ENCODE results near the gene TMEM88. TPM values are rescaled to one million over a fixed set of nuclear protein-coding genes. Genes with fewer than 3 reads are reported as not detected.

Gene TMEM88
- total RNA-seq, 2 experiments from 2014 or later, result 29.3 to 29.6 TPM

DNA sequence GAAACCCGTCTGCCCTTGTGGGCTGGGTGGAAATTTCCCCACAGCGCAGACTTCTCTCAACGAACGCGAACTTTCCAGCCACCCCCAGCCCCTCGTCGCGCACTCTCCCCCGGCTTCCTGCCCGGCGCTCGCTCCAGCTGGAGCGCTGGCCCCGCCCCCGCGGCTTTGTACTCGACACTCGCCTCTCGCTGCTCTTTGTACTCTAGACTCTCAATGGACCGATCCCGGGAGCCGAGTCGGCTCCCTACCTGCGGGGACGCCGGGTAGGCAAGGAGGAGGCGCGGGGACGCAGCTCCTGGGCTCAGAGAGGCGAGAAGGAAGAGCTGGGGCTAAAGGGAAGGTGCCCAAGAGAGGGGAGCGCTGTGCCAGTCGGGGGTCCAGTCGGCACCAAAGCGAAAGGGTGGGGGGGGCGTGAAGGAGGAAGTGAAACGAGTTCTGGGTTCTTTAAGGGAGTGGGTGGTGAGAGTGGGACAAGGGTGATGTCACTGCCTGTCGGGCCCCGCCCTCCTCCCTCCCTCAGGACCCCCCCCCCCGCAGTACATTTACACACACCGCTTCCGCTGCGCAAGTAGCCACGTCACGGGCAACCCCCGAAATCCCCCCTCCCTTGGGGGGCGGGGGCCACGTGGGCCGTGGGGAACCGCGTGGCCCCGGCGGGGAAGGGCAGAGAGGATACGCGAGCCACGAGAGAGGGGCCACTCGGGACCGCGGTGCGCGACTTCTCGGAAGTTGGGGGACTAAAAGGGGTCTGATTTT, 11.2 kb upstream of the TMEM88 start:
- Histone ChIP-seq H3K27ac (ENCODE audit: low read depth in 1 of 2, low read length in 2 of 2) (peak overlapping the region; percentile 100), H3K27me3 (ENCODE audit: control insufficient read depth in 1 of 2, insufficient read depth in 2 of 2, low read length in 2 of 2) (no peaks in the 10 kb centered on the region), H3K9me3 (ENCODE audit: control insufficient read depth in 1 of 2, insufficient read depth in 1 of 2, low read length in 2 of 2) (no peaks in the 10 kb centered on the region), H3K4me1 (ENCODE audit: insufficient read depth, low read length) (peaks cover 67% of the 10 kb centered on the region), H3K36me3 (ENCODE audit: insufficient read depth, low read length) (peaks cover 41% of the 10 kb centered on the region), H3K4me3 (ENCODE audit: low read length) (peak overlapping the region; percentile 84)
- Mint-ChIP-seq H3K27ac (peak overlapping the region; percentile 90), H3K27me3 (peaks cover 10% of the 10 kb centered on the region), H3K9me3 (no peaks in the 10 kb centered on the region), H3K36me3 (ENCODE audit: low read depth) (peaks cover 73% of the 10 kb centered on the region), H3K4me3 (peak overlapping the region; percentile 92), H3K4me1 (ENCODE audit: low read depth) (peaks cover 43% of the 10 kb centered on the region)
- ATAC-seq (ENCODE audit: poor library complexity), result peak; percentile 15
- DNase-seq, result peak; percentile 77 to 98 (median 88)
- intact Hi-C loops (cut with DNase I, micrococcal nuclease), result loop anchor here (1.0 to 10.0 kb wide), 6 partner anchors 8 to 609 kb away; partner anchors contain the start of genes DVL2 (in 2 of the 2), PHF23 (in 2 of the 2), NAA38 (in 1 of the 2) and POLR2A (in 1 of the 2)
- TF ChIP-seq, protein P1, sequence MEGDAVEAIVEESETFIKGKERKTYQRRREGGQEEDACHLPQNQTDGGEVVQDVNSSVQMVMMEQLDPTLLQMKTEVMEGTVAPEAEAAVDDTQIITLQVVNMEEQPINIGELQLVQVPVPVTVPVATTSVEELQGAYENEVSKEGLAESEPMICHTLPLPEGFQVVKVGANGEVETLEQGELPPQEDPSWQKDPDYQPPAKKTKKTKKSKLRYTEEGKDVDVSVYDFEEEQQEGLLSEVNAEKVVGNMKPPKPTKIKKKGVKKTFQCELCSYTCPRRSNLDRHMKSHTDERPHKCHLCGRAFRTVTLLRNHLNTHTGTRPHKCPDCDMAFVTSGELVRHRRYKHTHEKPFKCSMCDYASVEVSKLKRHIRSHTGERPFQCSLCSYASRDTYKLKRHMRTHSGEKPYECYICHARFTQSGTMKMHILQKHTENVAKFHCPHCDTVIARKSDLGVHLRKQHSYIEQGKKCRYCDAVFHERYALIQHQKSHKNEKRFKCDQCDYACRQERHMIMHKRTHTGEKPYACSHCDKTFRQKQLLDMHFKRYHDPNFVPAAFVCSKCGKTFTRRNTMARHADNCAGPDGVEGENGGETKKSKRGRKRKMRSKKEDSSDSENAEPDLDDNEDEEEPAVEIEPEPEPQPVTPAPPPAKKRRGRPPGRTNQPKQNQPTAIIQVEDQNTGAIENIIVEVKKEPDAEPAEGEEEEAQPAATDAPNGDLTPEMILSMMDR (IDR thresholded peaks at IDR 0.05), result no peak
- CTCF ChIA-PET, result interaction anchor here (1.6 to 1.7 kb wide), 2 partner anchors 8 to 9 kb away, joined by 4 to 13 read pairs; no protein-coding TSS in a partner anchor
- POLR2A ChIA-PET, result interaction anchor here (0.7 to 10.1 kb wide), 6 partner anchors 9 to 601 kb away, joined by 3 to 83 read pairs (median 4); partner anchors contain the start of genes CNTROB, CYB5D1, GABARAP and KDM6B

DNA sequence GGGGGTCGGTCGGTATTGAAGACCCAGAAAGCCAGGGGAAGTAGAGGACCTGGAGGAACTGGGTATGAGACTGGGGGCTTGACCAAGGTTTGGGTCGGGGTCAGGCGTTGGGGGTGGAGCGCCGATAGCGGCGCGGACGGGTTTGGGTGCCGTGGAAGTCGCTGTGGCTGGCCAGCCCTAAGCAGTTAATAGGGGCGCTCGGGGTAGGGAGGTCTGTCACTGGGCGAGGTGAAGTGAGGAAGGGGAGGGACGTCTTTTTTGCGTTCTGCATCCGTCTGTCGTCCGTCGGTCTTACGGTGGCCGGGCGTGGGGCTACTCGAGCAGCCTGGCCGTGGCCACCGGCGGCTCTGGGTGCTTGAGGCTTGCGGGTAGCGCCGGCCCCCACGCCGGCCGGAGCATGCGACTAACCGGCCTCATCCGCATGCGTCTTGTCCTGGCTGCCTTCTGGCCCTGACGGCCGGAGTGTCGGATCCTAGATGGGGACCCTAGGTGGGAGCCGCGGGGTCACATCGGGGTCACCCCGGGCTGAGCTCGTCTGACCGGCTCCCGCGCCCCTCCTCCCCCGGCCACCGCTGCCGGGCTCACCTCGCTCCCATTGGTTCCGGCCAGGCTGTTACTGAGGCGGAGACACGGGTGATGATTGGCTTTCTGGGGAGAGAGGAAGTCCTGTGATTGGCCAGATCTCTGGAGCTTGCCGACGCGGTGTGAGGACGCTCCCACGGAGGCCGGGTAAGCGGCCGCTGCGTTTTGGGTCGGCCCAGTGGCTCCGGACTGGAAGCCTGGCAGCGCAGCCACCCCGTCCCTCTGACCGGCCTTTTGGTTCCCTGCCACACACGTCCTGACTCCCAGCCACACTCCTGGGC, 10.3 kb upstream of the TMEM88 start:
- Mint-ChIP-seq H3K27me3 (peaks cover 10% of the 10 kb centered on the region), H3K4me1 (ENCODE audit: low read depth) (peaks cover 35% of the 10 kb centered on the region), H3K9me3 (no peaks in the 10 kb centered on the region), H3K4me3 (peak overlapping the region; percentile 92), H3K27ac (peak overlapping the region; percentile 90), H3K36me3 (ENCODE audit: low read depth) (peaks cover 74% of the 10 kb centered on the region)
- Histone ChIP-seq H3K9me3 (ENCODE audit: control insufficient read depth in 1 of 2, insufficient read depth in 1 of 2, low read length in 2 of 2) (no peaks in the 10 kb centered on the region), H3K36me3 (ENCODE audit: insufficient read depth, low read length) (peaks cover 49% of the 10 kb centered on the region), H3K4me3 (ENCODE audit: low read length) (peak overlapping the region; percentile 84), H3K27ac (ENCODE audit: low read depth in 1 of 2, low read length in 2 of 2) (peak overlapping the region; percentile 100), H3K27me3 (ENCODE audit: control insufficient read depth in 1 of 2, insufficient read depth in 2 of 2, low read length in 2 of 2) (no peaks in the 10 kb centered on the region), H3K4me1 (ENCODE audit: insufficient read depth, low read length) (peaks cover 59% of the 10 kb centered on the region)
- peak; percentile 14 for ATAC-seq (ENCODE audit: poor library complexity)
- peak; percentile 56 to 94 (median 73) for DNase-seq
- CTCF ChIA-PET, result interaction anchor here (0.5 to 2.2 kb wide), 5 partner anchors 10 to 101 kb away, joined by 3 to 20 read pairs (median 6); partner anchors contain the start of genes KDM6B and NAA38
- intact Hi-C loops (cut with DNase I, micrococcal nuclease), result loop anchor here (1.0 to 10.0 kb wide), 5 partner anchors 9 to 610 kb away; partner anchors contain the start of genes DVL2 (in 2 of the 2), PHF23 (in 2 of the 2), POLR2A (in 1 of the 2) and SLC35G6 (in 1 of the 2)
- POLR2A ChIA-PET, result interaction anchor here (1.0 to 10.1 kb wide), 9 partner anchors 10 to 381 kb away, joined by 3 to 83 read pairs (median 4); partner anchors contain the start of genes CYB5D1, FXR2, KDM6B and NAA38
- TF ChIP-seq, protein P1 (IDR thresholded peaks at IDR 0.05), result no peak
